GM21367 (cell line): ENCODE measurements around the gene FHOD3.

Source experiments
- ATAC-seq: cut with Tn5 transposase; IDR thresholded peaks from one replicate; pipeline ENCODE4 v1.9.1; 2021; ENCODE audit not compliant: unreplicated experiment

FHOD3 gene

GRCh38 chr18:36643061-36643460, 345.5 kb downstream of the FHOD3 start:
- no peak for ATAC-seq

GRCh38 chr18:36648803-36649202, 351.3 kb downstream of the FHOD3 start:
- no peak for ATAC-seq

- ATAC-seq, result no peak
Observed at GRCh38 chr18:36649205-36649604, 351.7 kb downstream of the FHOD3 start.

GRCh38 chr18:36650266-36650665, 352.8 kb downstream of the FHOD3 start:
- no peak for ATAC-seq

GRCh38 chr18:36650906-36651305, 353.4 kb downstream of the FHOD3 start:
- ATAC-seq, result no peak

GRCh38 chr18:36652503-36652902, 355.0 kb downstream of the FHOD3 start:
- no peak for ATAC-seq

- no peak for ATAC-seq
Observed at GRCh38 chr18:36653141-36653869, 355.8 kb downstream of the FHOD3 start.

- no peak for ATAC-seq
Observed at GRCh38 chr18:36653870-36654269, 356.4 kb downstream of the FHOD3 start.

GRCh38 chr18:36655074-36655473, 357.6 kb downstream of the FHOD3 start:
- no peak for ATAC-seq

- no peak for ATAC-seq
Observed at GRCh38 chr18:36655930-36656329, 358.4 kb downstream of the FHOD3 start.

- no peak for ATAC-seq
Observed at GRCh38 chr18:36658611-36659010, 361.1 kb downstream of the FHOD3 start.

GRCh38 chr18:36660311-36660710, 362.8 kb downstream of the FHOD3 start:
- no peak for ATAC-seq

GRCh38 chr18:36661999-36662398, 364.5 kb downstream of the FHOD3 start:
- no peak for ATAC-seq

- no peak for ATAC-seq
Observed at GRCh38 chr18:36663312-36663711, 365.8 kb downstream of the FHOD3 start.

GRCh38 chr18:36665952-36666351, 368.4 kb downstream of the FHOD3 start:
- no peak for ATAC-seq

GRCh38 chr18:36667811-36668210, 370.3 kb downstream of the FHOD3 start:
- no peak for ATAC-seq

- ATAC-seq, result no peak
Observed at GRCh38 chr18:36668349-36668748, 370.8 kb downstream of the FHOD3 start.

GRCh38 chr18:36672437-36673344, 375.2 kb downstream of the FHOD3 start:
- ATAC-seq, result no peak

- ATAC-seq, result no peak
Observed at GRCh38 chr18:36673452-36673851, 375.9 kb downstream of the FHOD3 start.

- ATAC-seq, result no peak
Observed at GRCh38 chr18:36675076-36675475, 377.6 kb downstream of the FHOD3 start.

GRCh38 chr18:36675542-36675941, 378.0 kb downstream of the FHOD3 start:
- ATAC-seq, result no peak

- no peak for ATAC-seq
Observed at GRCh38 chr18:36676629-36677028, 379.1 kb downstream of the FHOD3 start.
